ENCODE data around the gene KIF3C. TPM values are rescaled to one million over a fixed set of nuclear protein-coding genes. Genes with fewer than 3 reads are reported as not detected.

Gene KIF3C
- total and polyA plus RNA-seq, 10 of the 15 experiments (the other 5 are each of a cell fraction or from before 2014, with no cell fraction given) = 0.10 to 0.63 (median 0.46) TPM

DNA sequence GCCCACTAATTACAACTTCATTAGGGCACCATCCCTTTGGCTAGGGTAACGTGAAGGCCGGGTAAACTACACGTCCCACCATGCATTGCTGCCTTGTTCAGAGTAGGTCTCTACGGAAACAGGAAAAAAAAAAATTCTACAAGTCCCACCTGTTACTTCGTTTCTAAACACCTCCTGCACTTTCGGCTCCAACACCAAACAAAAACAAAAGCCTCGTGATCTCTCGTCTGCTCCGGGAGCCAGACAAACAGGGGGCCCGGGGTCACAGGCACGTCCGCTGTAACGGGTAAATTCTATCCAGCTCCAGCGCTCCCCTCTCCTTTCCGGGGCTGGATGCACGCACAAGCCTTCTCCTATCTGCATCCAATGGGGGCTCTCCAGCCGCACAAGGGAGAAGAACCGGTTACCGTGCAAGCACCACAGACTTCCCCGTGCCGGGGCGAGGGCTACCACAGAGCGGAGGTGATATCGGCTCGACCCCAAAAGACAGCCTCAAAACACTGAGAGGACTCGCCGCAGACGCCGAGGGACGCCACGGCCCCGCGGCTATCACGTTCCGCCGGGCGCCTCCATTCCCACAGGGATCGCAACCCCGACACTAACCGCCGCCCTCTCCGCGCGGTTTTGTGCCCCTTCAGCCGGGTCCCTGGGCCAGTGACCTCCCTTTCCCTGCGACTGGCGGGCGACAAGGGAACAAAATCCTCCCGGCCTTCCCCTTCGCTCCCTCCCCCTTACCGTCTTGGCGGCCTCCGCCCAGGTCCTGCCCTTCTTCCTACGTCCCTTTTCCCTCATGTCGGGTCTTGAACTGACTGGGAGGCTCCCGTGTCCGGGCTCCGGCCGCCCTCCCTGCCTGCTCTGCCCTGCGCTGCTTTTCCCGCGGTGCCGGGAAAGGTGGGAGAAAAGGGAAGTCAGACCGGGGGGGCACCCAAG is 104.6 kb downstream of the KIF3C start (continued):
- TF ChIP-seq CUX1 (IDR thresholded peaks at IDR 0.05; ENCODE audit: insufficient replicate concordance, low read depth, low read length) = no peak
- TF ChIP-seq CTCF (IDR thresholded peaks at IDR 0.05 in 2 of 3, conservative IDR thresholded peaks at IDR 0.05 in 1 of 3; ENCODE audit: control insufficient read depth in 2 of 3, extremely low read depth in 1 of 3, insufficient read depth in 1 of 3, low read depth in 3 of 3, low read length in 3 of 3) = no peak
- TF ChIP-seq, protein P1, sequence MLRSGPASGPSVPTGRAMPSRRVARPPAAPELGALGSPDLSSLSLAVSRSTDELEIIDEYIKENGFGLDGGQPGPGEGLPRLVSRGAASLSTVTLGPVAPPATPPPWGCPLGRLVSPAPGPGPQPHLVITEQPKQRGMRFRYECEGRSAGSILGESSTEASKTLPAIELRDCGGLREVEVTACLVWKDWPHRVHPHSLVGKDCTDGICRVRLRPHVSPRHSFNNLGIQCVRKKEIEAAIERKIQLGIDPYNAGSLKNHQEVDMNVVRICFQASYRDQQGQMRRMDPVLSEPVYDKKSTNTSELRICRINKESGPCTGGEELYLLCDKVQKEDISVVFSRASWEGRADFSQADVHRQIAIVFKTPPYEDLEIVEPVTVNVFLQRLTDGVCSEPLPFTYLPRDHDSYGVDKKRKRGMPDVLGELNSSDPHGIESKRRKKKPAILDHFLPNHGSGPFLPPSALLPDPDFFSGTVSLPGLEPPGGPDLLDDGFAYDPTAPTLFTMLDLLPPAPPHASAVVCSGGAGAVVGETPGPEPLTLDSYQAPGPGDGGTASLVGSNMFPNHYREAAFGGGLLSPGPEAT (IDR thresholded peaks at IDR 0.05; ENCODE audit: low read depth) = no peak
- TF ChIP-seq, protein P2, sequence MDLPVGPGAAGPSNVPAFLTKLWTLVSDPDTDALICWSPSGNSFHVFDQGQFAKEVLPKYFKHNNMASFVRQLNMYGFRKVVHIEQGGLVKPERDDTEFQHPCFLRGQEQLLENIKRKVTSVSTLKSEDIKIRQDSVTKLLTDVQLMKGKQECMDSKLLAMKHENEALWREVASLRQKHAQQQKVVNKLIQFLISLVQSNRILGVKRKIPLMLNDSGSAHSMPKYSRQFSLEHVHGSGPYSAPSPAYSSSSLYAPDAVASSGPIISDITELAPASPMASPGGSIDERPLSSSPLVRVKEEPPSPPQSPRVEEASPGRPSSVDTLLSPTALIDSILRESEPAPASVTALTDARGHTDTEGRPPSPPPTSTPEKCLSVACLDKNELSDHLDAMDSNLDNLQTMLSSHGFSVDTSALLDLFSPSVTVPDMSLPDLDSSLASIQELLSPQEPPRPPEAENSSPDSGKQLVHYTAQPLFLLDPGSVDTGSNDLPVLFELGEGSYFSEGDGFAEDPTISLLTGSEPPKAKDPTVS (IDR thresholded peaks at IDR 0.05; ENCODE audit: low read depth, low read length) = no peak
- TF ChIP-seq CREM (IDR thresholded peaks at IDR 0.05; ENCODE audit: low read depth) = no peak; the same call in 1 of the 2 replicates
- no peak for TF ChIP-seq WRNIP1 (IDR thresholded peaks at IDR 0.05; ENCODE audit: borderline replicate concordance, low read depth, low read length)
- TF ChIP-seq SREBF1 (IDR thresholded peaks at IDR 0.05; ENCODE audit: low read length) = 0 out of 2 replicates have a peak, but pooled peaks have one; percentile 28
- no peak for TF ChIP-seq RB1 (IDR thresholded peaks at IDR 0.05; ENCODE audit: borderline replicate concordance)
- no peak for TF ChIP-seq TAF1 (IDR thresholded peaks at IDR 0.05; ENCODE audit: borderline replicate concordance, low read depth, low read length)
- no peak for TF ChIP-seq TCF7 (IDR thresholded peaks at IDR 0.05; ENCODE audit: borderline replicate concordance)
- no peak for TF ChIP-seq CHD4 (IDR thresholded peaks at IDR 0.05)
- TF ChIP-seq, protein P3, sequence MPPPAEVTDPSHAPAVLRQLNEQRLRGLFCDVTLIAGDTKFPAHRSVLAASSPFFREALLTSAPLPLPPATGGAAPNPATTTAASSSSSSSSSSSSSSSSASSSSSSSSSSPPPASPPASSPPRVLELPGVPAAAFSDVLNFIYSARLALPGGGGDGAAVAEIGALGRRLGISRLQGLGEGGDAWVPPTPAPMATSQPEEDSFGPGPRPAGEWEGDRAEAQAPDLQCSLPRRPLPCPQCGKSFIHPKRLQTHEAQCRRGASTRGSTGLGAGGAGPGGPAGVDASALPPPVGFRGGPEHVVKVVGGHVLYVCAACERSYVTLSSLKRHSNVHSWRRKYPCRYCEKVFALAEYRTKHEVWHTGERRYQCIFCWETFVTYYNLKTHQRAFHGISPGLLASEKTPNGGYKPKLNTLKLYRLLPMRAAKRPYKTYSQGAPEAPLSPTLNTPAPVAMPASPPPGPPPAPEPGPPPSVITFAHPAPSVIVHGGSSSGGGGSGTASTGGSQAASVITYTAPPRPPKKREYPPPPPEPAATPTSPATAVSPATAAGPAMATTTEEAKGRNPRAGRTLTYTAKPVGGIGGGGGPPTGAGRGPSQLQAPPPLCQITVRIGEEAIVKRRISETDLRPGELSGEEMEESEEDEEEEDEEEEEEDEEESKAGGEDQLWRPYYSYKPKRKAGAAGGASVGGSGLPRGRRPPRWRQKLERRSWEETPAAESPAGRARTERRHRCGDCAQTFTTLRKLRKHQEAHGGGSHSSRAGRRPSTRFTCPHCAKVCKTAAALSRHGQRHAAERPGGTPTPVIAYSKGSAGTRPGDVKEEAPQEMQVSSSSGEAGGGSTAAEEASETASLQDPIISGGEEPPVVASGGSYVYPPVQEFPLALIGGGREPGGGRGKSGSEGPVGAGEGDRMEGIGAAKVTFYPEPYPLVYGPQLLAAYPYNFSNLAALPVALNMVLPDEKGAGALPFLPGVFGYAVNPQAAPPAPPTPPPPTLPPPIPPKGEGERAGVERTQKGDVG (CRISPR knock-in tag; IDR thresholded peaks at IDR 0.05) = no peak
- no peak for TF ChIP-seq NFYA (IDR thresholded peaks at IDR 0.05; ENCODE audit: borderline replicate concordance, low read depth, low read length)
- TF ChIP-seq BACH1 (IDR thresholded peaks at IDR 0.05; ENCODE audit: borderline replicate concordance) = no peak

Measured in GM12878 (cell line).